ENCODE results near the gene STK11IP. TPM values are rescaled to one million over a fixed set of nuclear protein-coding genes. Genes with fewer than 3 reads are reported as not detected.

Gene STK11IP
- total and polyA plus RNA-seq, 10 of the 15 experiments (the other 5 are each of a cell fraction or from before 2014, with no cell fraction given) = 0.42 to 24.0 (median 11.4) TPM

DNA sequence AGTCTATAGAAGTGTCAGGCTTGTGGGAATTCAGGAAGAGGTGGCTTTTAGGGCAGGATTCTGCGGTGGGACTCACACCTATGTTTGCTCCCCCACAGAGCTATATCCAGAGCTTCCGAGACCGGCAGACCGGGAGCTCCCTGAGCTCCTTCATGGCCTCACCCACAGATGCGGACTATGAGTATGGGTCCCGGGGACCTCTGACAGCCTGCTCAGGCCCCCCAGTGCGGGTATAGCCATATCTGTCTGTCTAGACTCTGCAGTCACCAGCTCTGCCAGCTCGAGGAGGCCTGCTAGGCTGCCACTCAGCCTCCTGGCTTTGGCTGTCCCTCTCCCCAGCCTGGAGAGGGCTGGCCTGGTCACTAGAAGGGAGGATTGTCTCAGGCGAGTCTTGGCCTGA lies 48.0 kb upstream of the STK11IP start:
- no peak overlapping the region for H3K9ac ChIP-seq (ENCODE audit: control insufficient read depth, insufficient read depth, low read length)
- no peaks in the 10 kb centered on the region; the same call in 2 of the 3 replicates for H3K9me3 ChIP-seq (replicated peaks; ENCODE audit: control insufficient read depth, insufficient read depth, low read length)
- in situ Hi-C loops (cut with MboI) (no loop called here), intact Hi-C loops (cut with micrococcal nuclease; ENCODE audit: unreplicated experiment) (no loop called here)
- WGBS (ENCODE audit: insufficient coverage, insufficient replicate concordance, low lambda C conversion rate, missing lambda C conversion rate) = 32% methylated on average over 9 of the region's 9 CpGs
- BruUV-seq (replicated peaks) = no TSS peak
- H3K4me2 ChIP-seq (ENCODE audit: control insufficient read depth, insufficient read depth) = no peak overlapping the region
- H3K27me3 ChIP-seq (replicated peaks in 1 of 2; ENCODE audit: control insufficient read depth in 2 of 2, insufficient read depth in 2 of 2, low read length in 1 of 2) = peaks cover 8% of the 10 kb centered on the region in 2 experiments
- no peaks in the 10 kb centered on the region; the same call in 1 of the 2 replicates for H3K4me1 ChIP-seq (ENCODE audit: control insufficient read depth, insufficient read depth, low read length)
- no peak overlapping the region for H3K27ac ChIP-seq (ENCODE audit: control insufficient read depth, insufficient read depth)
- ChIA-PET RAD21 (ENCODE audit: unreplicated experiment) (no interaction called here), CTCF (interaction anchor here (2.2 kb wide), 1 partner anchor 11 kb away, joined by 6 read pairs; no protein-coding TSS in a partner anchor), POLR2A (no interaction called here), SMC1A (ENCODE audit: uncharacterized antibody, unreplicated experiment) (no interaction called here)
- no peak overlapping the region for H3K4me3 ChIP-seq
- no peak overlapping the region for H2AFZ ChIP-seq (ENCODE audit: control insufficient read depth, low read depth, low read length)
- DNase-seq (ENCODE audit: low read depth, low spot score) (no peak), ATAC-seq (no peak), FAIRE-seq (no peak)
- TF ChIP-seq GATAD2B (conservative IDR thresholded peaks at IDR 0.05; ENCODE audit: low read depth) (no peak), MYB (IDR thresholded peaks at IDR 0.05; ENCODE audit: borderline replicate concordance, low read depth, low read length) (no peak), ZNF207 (IDR thresholded peaks at IDR 0.05; ENCODE audit: borderline replicate concordance) (no peak), ZNF622 (IDR thresholded peaks at IDR 0.05) (no peak), LARP7 (IDR thresholded peaks at IDR 0.05) (no peak), SMC3 (IDR thresholded peaks at IDR 0.05; ENCODE audit: borderline replicate concordance, low read length) (no peak), SIN3A (IDR thresholded peaks at IDR 0.05; ENCODE audit: low read depth, low read length) (no peak), SIX5 (IDR thresholded peaks at IDR 0.05; ENCODE audit: low read depth, low read length, severe bottlenecking) (no peak), MTA3 (IDR thresholded peaks at IDR 0.05; ENCODE audit: borderline replicate concordance, low read length) (no peak), RAD21 (IDR thresholded peaks at IDR 0.05; ENCODE audit: insufficient read depth, low read depth, low read length) (no peak), NBN (IDR thresholded peaks at IDR 0.05) (no peak), HCFC1 (IDR thresholded peaks at IDR 0.05; ENCODE audit: low read length) (no peak), STAT3 (IDR thresholded peaks at IDR 0.05; ENCODE audit: low read depth, low read length) (no peak), TCF3 (IDR thresholded peaks at IDR 0.05; ENCODE audit: borderline replicate concordance, insufficient read depth, low read depth, low read length) (no peak), ETV6 (conservative IDR thresholded peaks at IDR 0.05 in 1 of 2, IDR thresholded peaks at IDR 0.05 in 1 of 2; ENCODE audit: borderline replicate concordance in 1 of 2, low read depth in 1 of 2) (no peak), NRF1 (conservative IDR thresholded peaks at IDR 0.05; ENCODE audit: low read depth, low read length) (no peak), RELA (IDR thresholded peaks at IDR 0.05; ENCODE audit: borderline replicate concordance, partially characterized antibody) (no peak), GABPA (IDR thresholded peaks at IDR 0.05; ENCODE audit: low read depth) (no peak)
- TF ChIP-seq, protein P1, sequence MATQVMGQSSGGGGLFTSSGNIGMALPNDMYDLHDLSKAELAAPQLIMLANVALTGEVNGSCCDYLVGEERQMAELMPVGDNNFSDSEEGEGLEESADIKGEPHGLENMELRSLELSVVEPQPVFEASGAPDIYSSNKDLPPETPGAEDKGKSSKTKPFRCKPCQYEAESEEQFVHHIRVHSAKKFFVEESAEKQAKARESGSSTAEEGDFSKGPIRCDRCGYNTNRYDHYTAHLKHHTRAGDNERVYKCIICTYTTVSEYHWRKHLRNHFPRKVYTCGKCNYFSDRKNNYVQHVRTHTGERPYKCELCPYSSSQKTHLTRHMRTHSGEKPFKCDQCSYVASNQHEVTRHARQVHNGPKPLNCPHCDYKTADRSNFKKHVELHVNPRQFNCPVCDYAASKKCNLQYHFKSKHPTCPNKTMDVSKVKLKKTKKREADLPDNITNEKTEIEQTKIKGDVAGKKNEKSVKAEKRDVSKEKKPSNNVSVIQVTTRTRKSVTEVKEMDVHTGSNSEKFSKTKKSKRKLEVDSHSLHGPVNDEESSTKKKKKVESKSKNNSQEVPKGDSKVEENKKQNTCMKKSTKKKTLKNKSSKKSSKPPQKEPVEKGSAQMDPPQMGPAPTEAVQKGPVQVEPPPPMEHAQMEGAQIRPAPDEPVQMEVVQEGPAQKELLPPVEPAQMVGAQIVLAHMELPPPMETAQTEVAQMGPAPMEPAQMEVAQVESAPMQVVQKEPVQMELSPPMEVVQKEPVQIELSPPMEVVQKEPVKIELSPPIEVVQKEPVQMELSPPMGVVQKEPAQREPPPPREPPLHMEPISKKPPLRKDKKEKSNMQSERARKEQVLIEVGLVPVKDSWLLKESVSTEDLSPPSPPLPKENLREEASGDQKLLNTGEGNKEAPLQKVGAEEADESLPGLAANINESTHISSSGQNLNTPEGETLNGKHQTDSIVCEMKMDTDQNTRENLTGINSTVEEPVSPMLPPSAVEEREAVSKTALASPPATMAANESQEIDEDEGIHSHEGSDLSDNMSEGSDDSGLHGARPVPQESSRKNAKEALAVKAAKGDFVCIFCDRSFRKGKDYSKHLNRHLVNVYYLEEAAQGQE (IDR thresholded peaks at IDR 0.05; ENCODE audit: low read depth, low read length) = no peak
- TF ChIP-seq, protein P2, sequence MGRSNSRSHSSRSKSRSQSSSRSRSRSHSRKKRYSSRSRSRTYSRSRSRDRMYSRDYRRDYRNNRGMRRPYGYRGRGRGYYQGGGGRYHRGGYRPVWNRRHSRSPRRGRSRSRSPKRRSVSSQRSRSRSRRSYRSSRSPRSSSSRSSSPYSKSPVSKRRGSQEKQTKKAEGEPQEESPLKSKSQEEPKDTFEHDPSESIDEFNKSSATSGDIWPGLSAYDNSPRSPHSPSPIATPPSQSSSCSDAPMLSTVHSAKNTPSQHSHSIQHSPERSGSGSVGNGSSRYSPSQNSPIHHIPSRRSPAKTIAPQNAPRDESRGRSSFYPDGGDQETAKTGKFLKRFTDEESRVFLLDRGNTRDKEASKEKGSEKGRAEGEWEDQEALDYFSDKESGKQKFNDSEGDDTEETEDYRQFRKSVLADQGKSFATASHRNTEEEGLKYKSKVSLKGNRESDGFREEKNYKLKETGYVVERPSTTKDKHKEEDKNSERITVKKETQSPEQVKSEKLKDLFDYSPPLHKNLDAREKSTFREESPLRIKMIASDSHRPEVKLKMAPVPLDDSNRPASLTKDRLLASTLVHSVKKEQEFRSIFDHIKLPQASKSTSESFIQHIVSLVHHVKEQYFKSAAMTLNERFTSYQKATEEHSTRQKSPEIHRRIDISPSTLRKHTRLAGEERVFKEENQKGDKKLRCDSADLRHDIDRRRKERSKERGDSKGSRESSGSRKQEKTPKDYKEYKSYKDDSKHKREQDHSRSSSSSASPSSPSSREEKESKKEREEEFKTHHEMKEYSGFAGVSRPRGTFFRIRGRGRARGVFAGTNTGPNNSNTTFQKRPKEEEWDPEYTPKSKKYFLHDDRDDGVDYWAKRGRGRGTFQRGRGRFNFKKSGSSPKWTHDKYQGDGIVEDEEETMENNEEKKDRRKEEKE (IDR thresholded peaks at IDR 0.05) = no peak
- no peaks in the 10 kb centered on the region for H3K36me3 ChIP-seq (ENCODE audit: control insufficient read depth in 2 of 2, insufficient read depth in 2 of 2, low read length in 1 of 2)
- H4K20me1 ChIP-seq (ENCODE audit: control insufficient read depth, insufficient read depth) = no peaks in the 10 kb centered on the region; the same call in 1 of the 2 replicates
- no peaks in the 10 kb centered on the region for H3K79me2 ChIP-seq (ENCODE audit: control insufficient read depth, insufficient read depth, low read length)
